GM19023 (cell line): ENCODE data around the gene SLIT3.

Source experiments
- ATAC-seq: cut with Tn5 transposase; IDR thresholded peaks from one replicate; pipeline ENCODE4 v1.9.1; 2021; ENCODE audit warnings: mild to moderate bottlenecking, moderate library complexity; ENCODE audit not compliant: unreplicated experiment

SLIT3 gene

DNA sequence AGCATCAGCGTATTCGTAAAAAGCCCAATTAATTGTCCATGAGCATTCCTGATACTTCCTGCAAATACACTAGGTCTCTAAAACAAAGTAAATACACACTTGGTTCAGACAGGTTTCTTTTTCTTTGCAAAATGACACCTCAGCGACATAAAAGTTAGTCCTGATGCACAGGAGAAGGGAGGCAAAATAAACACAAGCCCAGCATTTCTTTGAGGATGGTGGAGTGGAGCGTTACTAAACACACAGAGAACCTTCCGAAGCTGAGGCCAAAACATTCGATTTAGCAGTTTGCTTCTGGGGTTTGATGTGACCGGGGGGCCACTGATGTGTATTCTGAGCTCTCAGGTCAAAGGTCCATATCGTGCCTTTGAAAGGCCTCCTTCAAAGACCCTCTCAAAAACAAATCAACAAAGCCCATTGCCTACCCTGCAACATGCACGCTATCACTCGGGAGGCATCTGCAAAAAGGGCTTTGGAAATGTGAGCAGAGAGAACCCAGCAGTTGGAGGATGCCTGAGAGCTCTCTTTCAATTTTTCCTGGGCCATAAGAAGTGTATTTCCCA, 453.3 kb downstream of the SLIT3 start:
- no peak for ATAC-seq

DNA sequence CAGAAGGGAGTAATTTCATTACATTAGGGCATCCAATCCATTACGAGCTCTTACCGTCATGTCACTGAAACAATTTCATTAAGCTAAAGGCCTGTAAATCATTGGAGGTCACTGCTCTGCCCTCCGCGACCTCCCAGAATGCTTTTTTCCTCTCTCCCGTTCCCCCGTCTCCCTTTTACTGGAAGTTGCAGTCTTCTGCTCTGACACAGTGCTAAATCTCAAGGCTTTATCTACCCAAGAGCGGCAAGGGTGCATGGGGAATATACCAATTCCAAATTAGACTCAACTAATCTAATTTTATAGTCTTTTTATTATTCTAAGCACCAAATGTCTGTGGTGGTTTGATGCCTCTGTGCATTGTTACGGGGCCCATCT, 456.0 kb downstream of the SLIT3 start:
- no peak for ATAC-seq

DNA sequence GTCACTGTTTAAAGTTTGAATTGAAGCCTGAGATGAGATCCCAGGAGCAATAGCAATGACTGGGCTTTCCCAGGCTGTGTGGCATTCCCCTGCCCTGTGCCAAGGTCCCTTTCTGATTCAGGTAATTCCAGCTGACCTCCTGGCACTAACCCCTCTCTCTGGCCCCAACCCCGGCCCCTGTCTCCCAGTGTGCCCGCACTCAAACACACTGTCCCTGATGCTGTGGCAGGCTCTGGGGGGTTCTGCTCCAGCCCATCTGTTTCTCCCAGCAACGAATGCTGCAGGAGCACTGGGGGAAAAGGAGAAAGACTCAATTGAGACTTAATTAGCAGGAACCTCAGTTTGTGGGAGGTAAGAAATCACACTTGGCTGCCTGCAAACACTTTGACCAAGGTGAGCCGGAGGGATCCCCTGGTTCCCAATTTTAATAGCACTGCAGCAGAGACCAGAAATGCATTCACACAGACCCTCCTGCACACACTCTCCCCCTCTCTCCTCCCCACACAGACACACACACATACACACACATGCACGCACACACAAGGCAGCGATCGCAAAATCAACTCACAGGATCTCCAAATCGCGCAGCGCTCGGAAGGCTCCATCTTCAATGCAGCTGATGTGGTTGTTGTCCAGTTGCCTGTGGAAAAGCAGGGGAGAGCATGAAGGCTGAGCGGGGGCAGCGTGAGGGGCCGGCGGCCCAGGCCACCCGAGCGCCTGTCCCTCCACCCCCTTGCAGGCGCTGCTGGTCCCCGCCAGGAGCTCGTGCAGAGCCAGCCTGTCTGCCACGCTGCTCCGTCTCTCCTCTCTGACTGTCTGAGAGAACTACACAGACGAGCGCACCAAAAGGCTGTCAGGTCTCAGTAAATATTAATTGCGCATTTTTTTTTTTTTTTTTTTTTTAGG, 456.7 kb downstream of the SLIT3 start:
- ATAC-seq: no peak

DNA sequence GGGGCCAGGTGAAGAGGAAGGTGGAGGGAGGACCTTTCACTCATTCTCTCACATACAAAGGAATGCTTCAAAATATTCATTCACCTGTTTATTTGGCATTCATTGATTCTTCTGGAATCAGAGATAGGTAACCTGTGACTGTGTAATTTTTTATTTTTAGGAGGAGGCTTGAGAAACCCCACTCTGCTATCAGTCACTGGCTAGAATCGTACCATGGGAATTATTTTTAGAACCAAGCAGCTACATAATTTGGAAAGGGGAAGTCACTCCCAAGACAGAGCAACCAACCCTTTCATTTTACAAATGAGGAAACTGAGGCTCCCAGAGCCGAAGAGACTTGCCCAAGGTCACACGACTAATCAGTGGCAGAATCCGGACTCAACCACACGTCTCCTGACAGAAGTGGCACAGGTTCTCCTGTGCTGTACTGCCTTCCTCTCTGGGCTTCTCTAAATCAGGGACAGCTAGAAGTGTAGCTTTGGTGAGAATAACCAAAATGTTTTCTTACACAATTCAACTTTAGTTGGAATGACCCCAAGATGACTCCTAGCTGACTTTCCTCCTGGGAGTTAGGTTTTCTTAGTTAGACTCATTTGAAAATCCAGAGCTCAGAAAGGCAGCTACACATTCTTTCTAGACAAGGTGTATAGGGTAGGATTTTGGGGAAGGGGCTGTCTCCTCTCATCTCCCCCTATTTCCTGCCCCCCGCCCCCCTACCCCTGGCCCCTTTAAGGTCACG, 457.5 kb downstream of the SLIT3 start:
- ATAC-seq: no peak

DNA sequence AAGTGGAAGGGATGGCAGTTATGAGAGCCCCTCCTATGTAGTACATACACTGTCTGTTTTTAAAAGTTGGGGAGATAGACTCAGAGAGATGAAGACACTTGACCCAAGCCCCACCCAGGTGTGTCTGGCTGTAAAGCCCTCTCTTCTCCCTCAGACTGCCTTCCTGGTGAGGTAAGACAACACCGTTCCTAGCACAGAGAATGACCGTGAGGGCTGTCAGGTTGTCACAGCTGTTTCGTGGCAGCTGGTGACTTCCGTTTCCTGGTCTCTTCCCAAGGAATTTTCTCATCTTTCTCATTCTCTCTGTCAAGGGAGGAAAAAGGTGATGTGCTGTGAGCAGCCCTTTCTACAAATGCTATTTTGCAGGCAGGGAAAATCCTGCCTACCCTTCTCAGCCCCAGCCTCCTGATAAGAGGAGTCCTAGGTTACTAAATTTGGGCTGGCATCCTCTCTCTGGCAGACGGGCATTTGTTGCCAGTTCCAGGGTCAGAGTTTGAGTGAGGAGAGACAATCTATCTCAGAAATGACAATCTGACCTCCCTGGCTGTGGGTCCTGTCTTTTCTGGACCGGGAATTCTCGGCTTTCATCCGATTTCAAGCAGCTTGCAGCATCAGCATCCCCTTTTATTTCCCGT, 458.3 kb downstream of the SLIT3 start:
- no peak for ATAC-seq

DNA sequence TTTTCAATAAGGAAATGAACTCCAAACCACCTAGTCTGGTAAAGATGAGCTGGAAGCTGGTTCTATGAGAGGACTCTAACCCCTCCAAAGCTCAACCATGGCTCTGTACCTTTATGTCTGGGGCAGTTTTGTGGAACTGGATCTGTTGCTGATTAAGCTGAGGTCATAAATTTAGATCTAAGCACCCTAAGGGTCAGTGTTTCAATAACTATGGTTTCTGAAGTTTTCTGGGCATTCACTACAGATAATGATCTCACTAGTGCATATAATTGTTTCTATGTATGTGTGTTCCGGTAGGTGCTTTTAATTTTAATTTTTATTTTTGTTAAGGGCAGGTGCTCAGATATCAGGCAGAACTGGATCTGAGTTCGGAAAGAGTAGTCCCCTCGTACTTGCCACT, 463.1 kb downstream of the SLIT3 start:
- no peak for ATAC-seq

DNA sequence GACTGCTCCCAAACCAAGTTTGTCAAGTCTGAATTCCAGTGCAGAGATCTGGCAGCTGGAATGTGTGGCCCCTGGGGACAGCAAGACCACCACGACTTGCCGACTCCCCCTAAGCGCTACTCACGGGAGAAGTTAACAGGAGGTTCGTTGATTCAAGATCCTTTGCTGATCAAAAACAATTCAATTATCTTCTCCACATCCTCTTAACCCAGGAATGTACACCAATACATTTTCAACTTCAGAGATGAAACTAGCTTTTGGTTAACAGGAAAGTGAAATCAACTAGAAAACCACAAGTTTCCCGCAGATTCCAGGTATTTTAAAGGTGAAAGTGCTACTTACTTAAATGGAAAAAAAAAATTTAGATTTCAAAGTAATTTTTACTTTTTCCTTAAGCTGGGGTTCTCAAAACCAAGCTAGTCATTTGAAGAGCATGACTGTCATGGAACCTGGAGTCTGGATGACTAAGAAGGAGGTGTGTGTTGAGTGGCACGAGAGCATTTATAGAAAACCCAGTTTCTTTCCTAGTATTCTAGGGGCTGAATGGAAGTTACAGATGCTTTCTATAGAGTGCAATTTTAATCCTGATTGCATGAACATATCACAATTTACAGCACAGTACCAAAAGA, 464.2 kb downstream of the SLIT3 start:
- ATAC-seq: no peak

DNA sequence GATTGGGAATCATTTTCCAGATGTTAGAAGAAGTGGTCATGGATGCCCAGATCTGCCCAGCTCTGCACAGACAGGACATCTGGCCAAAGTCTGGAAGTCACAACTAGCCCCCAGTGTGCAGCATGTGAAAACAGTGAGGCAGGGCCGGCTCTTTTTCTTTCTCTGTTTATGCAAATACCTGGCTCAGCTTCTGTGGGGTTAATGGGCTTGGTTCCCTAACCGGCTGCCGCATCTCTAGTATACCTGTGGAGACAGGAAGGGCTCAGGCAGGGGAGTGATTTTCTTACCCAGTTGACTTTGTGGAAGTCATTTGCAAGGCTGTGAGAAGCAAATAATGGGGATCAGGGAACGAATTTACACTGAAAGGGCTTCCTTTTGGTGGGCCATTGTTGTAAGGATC, 467.0 kb downstream of the SLIT3 start:
- no peak for ATAC-seq

DNA sequence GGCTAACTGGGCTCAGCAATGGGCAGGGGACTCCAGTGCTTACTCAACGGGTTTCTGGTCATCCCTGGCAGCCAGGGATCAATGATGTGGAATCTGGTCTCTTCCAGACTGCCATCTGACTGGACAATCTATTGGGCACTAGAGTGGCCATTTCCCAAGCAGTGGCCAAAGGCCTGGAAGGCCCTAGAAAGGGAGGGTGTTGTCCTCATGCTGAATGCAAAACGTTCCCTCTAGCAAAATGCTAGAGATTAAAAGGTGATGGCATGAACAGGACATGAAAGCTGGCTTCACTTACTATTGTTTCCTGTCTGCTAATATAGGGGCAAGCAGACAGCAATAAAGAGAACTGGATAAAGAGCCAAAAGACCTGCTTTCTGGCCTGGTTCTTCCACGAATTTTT, 467.6 kb downstream of the SLIT3 start:
- ATAC-seq: no peak

DNA sequence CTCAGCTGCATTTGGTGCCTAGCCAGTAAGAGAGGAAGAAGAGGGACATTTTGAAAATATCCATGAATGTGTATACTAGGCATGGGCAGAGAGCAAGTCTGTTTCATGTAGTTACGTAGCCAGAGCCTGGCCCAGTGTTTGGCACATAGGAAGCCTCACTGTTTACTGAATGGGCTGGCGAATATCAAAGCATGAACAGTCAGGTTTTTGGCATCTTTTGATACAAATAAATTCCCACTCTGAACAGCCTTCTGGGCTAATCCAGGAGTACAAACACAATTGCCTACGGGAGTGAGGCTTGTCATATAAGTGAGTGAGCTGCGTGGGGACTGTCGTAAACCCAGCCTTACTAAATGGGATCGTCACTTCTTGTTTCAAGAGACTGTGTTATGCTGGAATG, 468.6 kb downstream of the SLIT3 start:
- no peak for ATAC-seq

DNA sequence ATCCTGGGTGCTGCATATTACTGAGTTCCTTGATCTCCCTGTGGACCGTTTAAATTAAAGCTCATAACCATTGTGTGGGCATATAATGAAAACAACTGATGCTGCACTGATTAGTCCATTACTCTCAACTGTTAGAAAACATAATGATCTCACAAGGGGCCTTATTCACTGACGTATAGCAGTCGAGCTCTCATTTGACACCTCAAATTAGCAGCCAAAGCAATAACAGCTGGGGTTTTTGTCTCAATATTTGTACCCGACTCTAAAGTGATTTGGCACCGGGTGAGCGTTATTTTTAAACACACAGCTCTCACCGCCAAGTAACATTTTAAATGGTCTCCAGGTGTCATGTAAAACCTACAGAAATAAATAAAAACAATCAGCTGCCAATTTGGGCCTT, 469.6 kb downstream of the SLIT3 start:
- no peak for ATAC-seq

DNA sequence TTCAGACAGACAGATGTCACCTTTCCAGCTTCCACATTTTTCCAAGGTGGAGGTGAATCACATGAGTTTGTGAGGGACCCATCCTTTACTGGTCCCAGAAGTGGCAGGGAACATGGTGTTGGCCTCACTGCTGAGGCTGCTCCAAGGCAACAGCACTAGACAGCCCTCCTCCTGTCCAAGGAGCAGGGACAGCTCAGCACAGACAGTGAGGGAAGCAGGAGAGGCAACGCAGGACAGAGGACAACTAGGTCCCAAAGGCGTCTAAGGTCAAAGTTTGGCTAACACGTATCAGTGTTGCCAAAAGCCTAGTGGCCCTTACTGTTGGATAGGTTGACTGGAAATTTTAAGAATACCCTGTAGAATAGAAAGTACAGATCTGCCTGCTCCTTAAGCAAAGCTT, 470.1 kb downstream of the SLIT3 start:
- no peak for ATAC-seq

DNA sequence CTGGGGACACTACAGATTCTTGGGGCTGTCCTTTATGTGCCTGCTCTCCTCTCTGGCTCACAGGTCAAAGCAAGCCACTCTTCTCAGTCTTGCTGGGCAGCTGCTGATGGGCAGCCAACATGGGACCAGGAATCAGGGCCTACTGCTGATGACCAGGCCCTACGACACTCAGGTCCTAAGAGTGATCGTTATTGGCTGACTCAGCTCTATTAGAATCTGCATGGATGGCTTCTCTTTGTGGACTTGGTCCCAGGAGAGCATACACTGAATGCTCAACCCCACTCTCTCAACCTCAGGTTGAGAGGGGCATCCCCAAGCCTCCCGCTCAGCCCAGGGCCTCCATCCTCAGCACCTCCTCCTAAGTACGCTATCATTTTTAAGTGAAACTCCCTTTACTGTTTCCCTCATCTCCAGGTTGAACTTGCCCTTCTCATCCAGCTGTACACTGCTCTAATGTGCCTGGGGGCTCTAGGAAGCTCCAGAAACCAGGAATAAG, 471.0 kb downstream of the SLIT3 start:
- no peak for ATAC-seq

DNA sequence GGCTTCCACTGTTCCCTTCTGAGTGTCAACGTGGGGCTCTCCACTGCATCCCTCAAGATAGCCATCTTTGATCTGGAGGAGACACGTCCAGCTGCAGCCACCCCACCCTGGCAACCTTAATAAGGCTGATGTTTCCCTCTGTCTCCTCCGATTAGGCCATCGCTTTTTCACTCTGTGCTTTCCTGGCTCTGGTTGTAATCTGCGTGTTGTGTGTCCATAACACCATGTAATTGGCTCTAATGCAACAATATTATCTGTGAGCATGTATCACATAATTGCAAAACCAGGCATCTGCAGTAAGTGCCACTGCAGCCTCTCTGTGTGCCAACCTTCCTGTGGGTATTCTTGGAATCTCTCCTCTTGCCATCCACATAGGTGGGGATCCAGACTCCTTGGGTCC, 471.9 kb downstream of the SLIT3 start:
- ATAC-seq: no peak

DNA sequence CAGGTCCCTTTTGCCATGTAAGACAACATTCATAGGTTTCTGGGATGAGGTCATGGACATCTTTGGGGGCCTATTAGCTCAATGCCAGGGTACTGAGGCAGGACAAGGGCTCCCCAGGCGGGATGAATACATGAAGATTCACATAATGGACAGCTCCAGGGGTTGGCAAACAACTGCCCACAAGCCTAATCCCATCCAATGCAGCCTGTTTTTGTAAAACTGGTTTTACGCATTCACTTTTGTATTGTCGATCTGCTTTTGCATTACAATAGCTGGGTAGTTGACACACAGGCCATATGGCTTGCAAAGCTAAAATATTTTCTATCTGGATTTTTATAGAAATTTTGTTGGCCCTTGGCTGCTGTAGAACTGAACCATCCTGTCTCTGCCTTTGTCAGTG, 473.3 kb downstream of the SLIT3 start:
- no peak for ATAC-seq

DNA sequence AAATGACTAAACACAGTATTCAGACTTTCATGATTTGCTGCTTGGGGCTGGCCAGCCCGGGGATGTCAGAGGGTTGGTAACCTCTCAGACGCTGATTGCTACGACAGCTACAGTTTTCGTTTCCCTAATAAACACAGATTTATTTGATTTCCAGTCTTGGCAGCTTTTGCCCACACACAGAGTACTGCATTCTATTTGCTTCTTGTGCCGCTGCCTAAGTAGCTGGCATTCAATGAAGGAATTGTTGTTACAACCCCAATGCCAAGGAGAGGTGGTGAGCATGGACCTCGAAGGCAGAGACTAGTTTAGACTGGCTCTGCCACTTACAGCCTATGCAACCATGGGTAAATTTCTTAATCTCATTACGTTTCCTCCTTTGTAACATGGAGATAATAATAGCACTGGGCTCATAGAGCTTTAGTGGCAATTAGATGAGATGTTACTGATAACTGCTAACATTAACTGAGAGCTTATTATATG, 474.7 kb downstream of the SLIT3 start:
- ATAC-seq: no peak

DNA sequence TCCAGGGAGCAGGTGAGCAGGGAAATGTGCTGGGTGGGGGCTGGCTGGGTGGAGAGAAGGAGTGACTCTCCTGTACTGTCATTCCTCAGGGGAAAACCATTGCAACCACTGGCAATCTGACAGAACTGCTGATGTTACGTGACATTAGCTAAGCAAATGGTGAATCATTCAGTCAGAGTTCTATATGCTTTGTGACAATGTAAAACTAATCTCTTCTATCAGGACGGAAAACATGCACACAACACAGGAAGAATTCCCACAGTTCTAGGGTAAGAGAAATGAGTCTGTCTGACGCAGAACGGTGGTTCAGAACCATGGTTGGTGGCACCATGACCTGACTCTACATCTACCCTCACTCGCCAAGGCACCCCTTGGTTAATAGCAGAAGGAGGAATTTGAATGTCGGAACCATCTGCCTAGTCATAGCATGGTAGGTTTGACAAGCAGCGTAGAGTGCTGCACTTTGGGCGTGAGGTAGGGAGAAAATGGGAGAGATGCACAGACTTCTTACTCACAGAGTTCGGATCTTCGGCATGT, 478.1 kb downstream of the SLIT3 start:
- no peak for ATAC-seq

DNA sequence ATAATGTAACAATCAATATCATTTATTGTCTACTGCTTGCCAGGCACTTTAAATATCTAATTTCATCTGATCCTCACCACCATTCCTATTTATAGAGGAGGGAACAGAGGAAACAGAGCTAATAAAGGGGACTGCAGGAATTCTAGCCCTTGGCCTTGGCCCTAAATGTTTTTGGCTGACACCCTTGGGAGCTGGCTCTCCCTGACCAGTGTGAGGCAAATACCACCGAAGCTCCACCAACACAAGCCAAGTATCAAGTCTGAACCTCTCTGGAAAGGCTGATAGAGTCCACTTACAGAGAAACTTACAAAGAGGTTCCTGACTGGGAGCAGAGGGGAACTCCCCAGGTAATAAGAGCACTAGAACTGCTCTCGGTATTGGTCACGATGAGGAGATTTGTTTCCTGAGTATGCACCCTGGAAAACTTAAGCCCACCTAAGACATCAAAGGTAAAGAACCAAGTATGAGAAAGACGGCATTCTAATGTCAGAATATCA, 478.6 kb downstream of the SLIT3 start:
- no peak for ATAC-seq

DNA sequence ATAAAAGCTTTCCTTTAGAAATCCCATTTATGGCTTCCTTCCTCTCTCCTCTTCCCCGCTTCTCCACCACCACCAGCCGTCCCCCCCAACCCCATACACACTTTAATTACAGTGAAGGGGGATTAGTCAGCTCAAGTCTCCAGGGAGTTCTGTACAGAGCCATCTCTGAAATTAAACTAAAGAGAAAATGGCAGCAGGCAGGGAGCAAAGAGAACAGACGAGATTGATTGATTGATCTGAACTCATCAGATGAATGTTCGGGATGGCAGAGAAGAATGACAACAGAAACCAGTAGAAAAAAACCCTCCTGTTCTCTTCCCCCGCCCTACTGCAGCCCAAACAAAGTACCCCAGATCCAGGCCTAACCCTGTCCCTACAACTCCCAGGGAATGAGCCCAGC, 480.1 kb downstream of the SLIT3 start:
- ATAC-seq: no peak

DNA sequence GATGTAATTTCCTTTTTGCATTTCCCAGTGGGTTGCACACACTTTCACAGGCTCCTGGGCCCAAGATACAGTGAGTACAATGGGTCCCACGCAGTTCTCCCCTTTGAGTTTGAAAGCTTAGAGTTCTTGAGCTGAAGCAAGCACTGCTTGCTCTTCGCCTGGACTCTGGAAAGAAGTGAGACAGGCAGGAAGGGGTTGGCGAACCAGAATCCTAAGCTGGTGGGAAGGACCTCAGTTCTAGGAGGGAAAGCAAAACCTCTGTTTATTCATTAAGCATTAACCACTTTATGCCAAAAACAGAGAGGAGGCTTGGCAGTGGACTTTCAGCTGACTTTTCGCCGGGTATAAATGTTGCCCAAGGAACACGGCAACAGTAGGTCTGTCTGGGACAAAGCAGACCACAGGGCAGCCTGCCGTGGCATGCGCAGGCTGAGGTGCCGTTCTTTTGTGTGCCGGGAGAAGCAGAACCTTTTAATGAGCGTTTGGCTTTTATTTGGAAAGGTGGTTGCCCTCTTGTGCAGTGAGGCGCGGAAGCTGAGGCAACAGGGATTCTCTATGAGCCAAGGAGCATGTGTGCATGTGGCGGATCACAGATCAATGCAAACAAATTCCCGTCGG, 481.8 kb downstream of the SLIT3 start:
- no peak for ATAC-seq
